H9 (cell line): ENCODE data around the gene CCDC7. TPM values are rescaled to one million over a fixed set of nuclear protein-coding genes. Genes with fewer than 3 reads are reported as not detected.

Experiments
- DNase-seq: peaks from one replicate; pipeline ENCODE4 v3.0.0-alpha.2; 2017
- H2AFZ ChIP-seq: one replicate; pipeline ENCODE4 v1.6.1; 2013; ENCODE audit warnings: mild to moderate bottlenecking, low read length, control low read depth, moderate library complexity
- H2AK5ac ChIP-seq: 2 replicates; pipeline ENCODE4 v1.6.1; 2013; ENCODE audit warnings: low read length, control low read depth, mixed read lengths; ENCODE audit not compliant: insufficient read length
- H2BK120ac ChIP-seq: one replicate; pipeline ENCODE4 v1.6.1; 2013; ENCODE audit warnings: low read depth, mild to moderate bottlenecking, low read length, control low read depth, inconsistent platforms; ENCODE audit not compliant: poor library complexity, severe bottlenecking
- H2BK12ac ChIP-seq: 2 replicates; pipeline ENCODE4 v1.6.1; 2013; ENCODE audit warnings: low read length, control low read depth, mixed read lengths, low read depth; ENCODE audit not compliant: insufficient read length
- H2BK15ac ChIP-seq: 2 replicates; pipeline ENCODE4 v1.6.1; 2013; ENCODE audit warnings: low read depth, low read length, control low read depth
- H2BK20ac ChIP-seq: one replicate; pipeline ENCODE4 v1.6.1; 2013; ENCODE audit warnings: low read depth, mild to moderate bottlenecking, low read length, control low read depth, inconsistent platforms; ENCODE audit not compliant: poor library complexity, severe bottlenecking
- H2BK5ac ChIP-seq: 2 replicates; pipeline ENCODE4 v1.6.1; 2013; ENCODE audit warnings: low read length, control low read depth, mixed read lengths; ENCODE audit not compliant: insufficient read length
- H3K14ac ChIP-seq: 2 replicates; pipeline ENCODE4 v1.6.1; 2013; ENCODE audit warnings: low read length, control low read depth; ENCODE audit not compliant: insufficient read depth
- H3K18ac ChIP-seq: 2 replicates; pipeline ENCODE4 v1.6.1; 2013; ENCODE audit warnings: low read depth, mild to moderate bottlenecking, mixed read lengths, low read length, control low read depth; ENCODE audit not compliant: insufficient read length
- H3K23ac ChIP-seq: 2 replicates; pipeline ENCODE4 v1.6.1; 2013; ENCODE audit warnings: low read length, control low read depth, mixed read lengths, low read depth; ENCODE audit not compliant: insufficient read length
- H3K23me2 ChIP-seq: 2 replicates; pipeline ENCODE4 v1.6.1; 2013; ENCODE audit warnings: low read depth, mild to moderate bottlenecking, mixed read lengths, low read length, control low read depth; ENCODE audit not compliant: insufficient read length, poor library complexity, severe bottlenecking
- H3K27ac ChIP-seq: 2 replicates; pipeline ENCODE4 v1.5.1; 2013; ENCODE audit warnings: low read length, control low read depth, mixed read lengths, low read depth; ENCODE audit not compliant: insufficient read length
- H3K27me3 ChIP-seq: 2 replicates; pipeline ENCODE4 v1.6.1; 2013; ENCODE audit warnings: low read length, control low read depth, inconsistent platforms; ENCODE audit not compliant: insufficient read depth
- H3K4ac ChIP-seq: 2 replicates; pipeline ENCODE4 v1.6.1; 2013; ENCODE audit warnings: low read depth, mild to moderate bottlenecking, control low read depth, inconsistent platforms, low read length, moderate library complexity
- H3K4me1 ChIP-seq: 2 replicates; pipeline ENCODE4 v1.6.1; 2013; ENCODE audit warnings: low read length, control low read depth, inconsistent platforms; ENCODE audit not compliant: insufficient read depth
- H3K4me2 ChIP-seq: 2 replicates; pipeline ENCODE4 v1.6.1; 2013; ENCODE audit warnings: low read length, control low read depth, mixed read lengths; ENCODE audit not compliant: insufficient read length, insufficient read depth
- H3K56ac ChIP-seq: 2 replicates; pipeline ENCODE4 v1.6.1; 2013; ENCODE audit warnings: low read depth, mild to moderate bottlenecking, mixed read lengths, low read length, control low read depth; ENCODE audit not compliant: insufficient read length
- H3K79me1 ChIP-seq: 2 replicates; pipeline ENCODE4 v1.6.1; 2013; ENCODE audit warnings: low read depth, mild to moderate bottlenecking, moderate library complexity, low read length, control low read depth, inconsistent platforms; ENCODE audit not compliant: insufficient read depth, poor library complexity, severe bottlenecking
- H3K79me2 ChIP-seq: 2 replicates; pipeline ENCODE4 v1.6.1; 2013; ENCODE audit warnings: low read length, control low read depth, inconsistent platforms; ENCODE audit not compliant: insufficient read depth
- H3K9ac ChIP-seq: 2 replicates; pipeline ENCODE4 v1.6.1; 2013; ENCODE audit warnings: low read length, control low read depth, mixed read lengths; ENCODE audit not compliant: insufficient read length; ENCODE audit errors: extremely low read depth
- H3K9me3 ChIP-seq: one replicate; pipeline ENCODE4 v1.6.1; 2013; ENCODE audit warnings: low read depth, low read length, inconsistent platforms; ENCODE audit not compliant: control insufficient read depth
- H3T11ph ChIP-seq: one replicate; pipeline ENCODE4 v1.6.1; 2013; ENCODE audit warnings: mild to moderate bottlenecking, low read length, control low read depth, inconsistent platforms
- H4K20me1 ChIP-seq: one replicate; pipeline ENCODE4 v1.6.1; 2013; ENCODE audit not compliant: control insufficient read depth, insufficient read length, insufficient read depth
- H4K5ac ChIP-seq: 2 replicates; pipeline ENCODE4 v1.6.1; 2013; ENCODE audit warnings: low read depth, mild to moderate bottlenecking, mixed read lengths, low read length, control low read depth; ENCODE audit not compliant: insufficient read length
- H4K8ac ChIP-seq: replicated peaks from 2 replicates; pipeline ENCODE4 v1.6.1; 2013; ENCODE audit warnings: low read length, control low read depth, mixed read lengths, low read depth; ENCODE audit not compliant: insufficient read length
- H4K91ac ChIP-seq: 2 replicates; pipeline ENCODE4 v1.6.1; 2013; ENCODE audit warnings: low read depth, mild to moderate bottlenecking, moderate library complexity, mixed read lengths, low read length, control low read depth; ENCODE audit not compliant: insufficient read length
- H3K27ac Mint-ChIP-seq, 3 experiments: 2 replicates in 2 of 3; 3 replicates in 1 of 3; pipeline ENCODE4 v1.8.0; 2020 to 2021; ENCODE audit warnings: mixed read lengths in 3 of 3, mild to moderate bottlenecking in 1 of 3, moderate library complexity in 1 of 3
- H3K27me3 Mint-ChIP-seq: 2 replicates; pipeline ENCODE4 v1.8.0; 2021; ENCODE audit warnings: low read depth, mild to moderate bottlenecking, moderate library complexity, mixed read lengths
- H3K36me3 Mint-ChIP-seq, 3 experiments: 2 replicates in 2 of 3; 3 replicates in 1 of 3; pipeline ENCODE4 v1.8.0; 2020 to 2021; ENCODE audit warnings: low read depth in 3 of 3, mixed read lengths in 3 of 3; ENCODE audit not compliant: insufficient read depth in 1 of 3
- H3K4me1 Mint-ChIP-seq, 2 experiments: 2 replicates each; pipeline ENCODE4 v1.8.0; 2020; ENCODE audit warnings: mixed read lengths in 2 of 2
- H3K4me3 Mint-ChIP-seq, 2 experiments: 2 replicates in 1 of 2; 3 replicates in 1 of 2; pipeline ENCODE4 v1.8.0; 2020 to 2021; ENCODE audit warnings: mild to moderate bottlenecking in 2 of 2, mixed read lengths in 2 of 2, moderate library complexity in 1 of 2
- H3K9me3 Mint-ChIP-seq, 2 experiments: 2 replicates in 1 of 2; 3 replicates in 1 of 2; pipeline ENCODE4 v1.8.0; 2020; ENCODE audit warnings: mild to moderate bottlenecking in 2 of 2, mixed read lengths in 2 of 2, moderate library complexity in 1 of 2
- CTCF ChIP-seq: fragments of 200-600 bp; sonication (generic); conservative IDR thresholded peaks from 3 replicates; pipeline ENCODE4 v1.8.0; 2021; ENCODE audit warnings: antibody characterized with exemption, mild to moderate bottlenecking
- total RNA-seq: library from RNA; stranded (reverse); gene quantifications from 2 replicates; pipeline ENCODE4 v1.2.1, GENCODE V29; 2021

Gene CCDC7
- total RNA-seq, 1 experiment from 2014 or later, result 1.6 TPM

- Mint-ChIP-seq H3K4me1 (no peaks in the 10 kb centered on the region), H3K4me3 (no peak overlapping the region), H3K9me3 (peaks cover 13 to 14% of the 10 kb centered on the region in 2 experiments), H3K27ac (no peak overlapping the region), H3K36me3 (peaks cover 0 to 8% (median 0%) of the 10 kb centered on the region in 3 experiments; a peak in 2 of 7 replicates), H3K27me3 (peaks cover 6% of the 10 kb centered on the region)
- Histone ChIP-seq H2AK5ac (no peak overlapping the region), H3K79me1 (no peaks in the 10 kb centered on the region), H3K27me3 (no peaks in the 10 kb centered on the region), H2BK120ac (no peak overlapping the region), H3K23ac (no peak overlapping the region), H3K14ac (no peak overlapping the region), H2BK15ac (no peak overlapping the region), H4K20me1 (no peaks in the 10 kb centered on the region), H3K4me1 (no peaks in the 10 kb centered on the region), H2BK12ac (no peak overlapping the region), H2BK20ac (no peak overlapping the region), H3K56ac (no peak overlapping the region), H4K8ac (no peak overlapping the region), H3K4ac (no peak overlapping the region), H2AFZ (no peak overlapping the region), H3K27ac (no peak overlapping the region), H3K18ac (no peak overlapping the region), H4K91ac (no peak overlapping the region), H2BK5ac (no peak overlapping the region), H3K9me3 (no peaks in the 10 kb centered on the region), H3K4me2 (no peak overlapping the region), H3K79me2 (no peaks in the 10 kb centered on the region), H3T11ph (no peak overlapping the region), H3K9ac (no peak overlapping the region), H4K5ac (no peak overlapping the region), H3K23me2 (no peaks in the 10 kb centered on the region)
- no peak for DNase-seq
- no peak for TF ChIP-seq CTCF
Measured at GRCh38 chr10:32436215-32436614, 9.7 kb upstream of the CCDC7 start.
